ENCODE data around the gene SPNS2. TPM values are rescaled to one million over a fixed set of nuclear protein-coding genes. Genes with fewer than 3 reads are reported as not detected.

SPNS2 gene
- total and polyA plus RNA-seq, 3 donors from 2014 or later, result 6.7 to 11.5 (median 8.0) TPM

GRCh38 chr17:4553669-4554068, 55.0 kb downstream of the SPNS2 start:
- Histone ChIP-seq H3K27me3 (no peaks in the 10 kb centered on the region), H3K9me3 (no peaks in the 10 kb centered on the region), H3K4me1 (peaks cover 18% of the 10 kb centered on the region), H3K27ac (no peak overlapping the region), H3K4me3 (no peak overlapping the region), H3K36me3 (ENCODE audit: low read depth, missing control alignments) (no peaks in the 10 kb centered on the region)
- no peak for DNase-seq
- WGBS, 2 donors, result 71 to 86% methylated on average over 6 to 9 of the region's 9 CpGs
- no peak for TF ChIP-seq CTCF (IDR thresholded peaks at IDR 0.05)
- TF ChIP-seq POLR2A (IDR thresholded peaks at IDR 0.05), result no peak
- intact Hi-C loops (cut with DNase I; ENCODE audit: low total_unique reads), result no loop called here

- Histone ChIP-seq H3K4me1 (peaks cover 18% of the 10 kb centered on the region), H3K36me3 (ENCODE audit: low read depth, missing control alignments) (no peaks in the 10 kb centered on the region), H3K4me3 (peak overlapping the region; percentile 66 to 86), H3K27ac (no peak overlapping the region), H3K9me3 (no peaks in the 10 kb centered on the region), H3K27me3 (no peaks in the 10 kb centered on the region)
- intact Hi-C loops (cut with DNase I; ENCODE audit: low total_unique reads), result no loop called here
- TF ChIP-seq CTCF (IDR thresholded peaks at IDR 0.05) (no peak), POLR2A (IDR thresholded peaks at IDR 0.05) (no peak)
- DNase-seq, result no peak
- WGBS, 2 donors, result 6 to 14% methylated on average over 11 to 18 of the region's 18 CpGs
Measured at GRCh38 chr17:4554441-4554996, 55.8 kb downstream of the SPNS2 start.

GRCh38 chr17:4554997-4555799, 56.5 kb downstream of the SPNS2 start, which contains the start of gene MYBBP1A:
Gene MYBBP1A (minus strand): TSS chr17:4555384. CDS start chr17:4555324, 60 bp downstream.
- H3K27ac ChIP-seq, result peak within 1 kb of the TSS; percentile 72 to 80
- H3K4me3 ChIP-seq, result peak within 1 kb of the TSS; percentile 66 to 86
- WGBS, 2 donors, result 0 to 1% methylated on average over 42 to 66 of the region's 69 CpGs
- peaks cover 22% of the 10 kb centered on the region for H3K4me1 ChIP-seq
- peak; percentile 98 for DNase-seq
- H3K27me3 ChIP-seq, result no peaks in the 10 kb centered on the region
- intact Hi-C loops (cut with DNase I; ENCODE audit: low total_unique reads), result no loop called here
- H3K9me3 ChIP-seq, result no peaks in the 10 kb centered on the region
- H3K36me3 ChIP-seq (ENCODE audit: low read depth, missing control alignments), result no peaks in the 10 kb centered on the region
- TF ChIP-seq POLR2A (IDR thresholded peaks at IDR 0.05) (peak; percentile 27), CTCF (IDR thresholded peaks at IDR 0.05) (no peak)

- H3K27me3 ChIP-seq, result no peaks in the 10 kb centered on the region
- H3K4me1 ChIP-seq, result peaks cover 29% of the 10 kb centered on the region
- TF ChIP-seq POLR2A (IDR thresholded peaks at IDR 0.05) (no peak), CTCF (IDR thresholded peaks at IDR 0.05) (no peak)
- peak overlapping the region; percentile 66 to 86 for H3K4me3 ChIP-seq
- intact Hi-C loops (cut with DNase I; ENCODE audit: low total_unique reads), result no loop called here
- 35 to 46% methylated on average over 17 of the region's 17 CpGs for WGBS, 2 donors
- no peak for DNase-seq
- H3K36me3 ChIP-seq (ENCODE audit: low read depth, missing control alignments), result no peaks in the 10 kb centered on the region
- no peaks in the 10 kb centered on the region for H3K9me3 ChIP-seq
- H3K27ac ChIP-seq, result peak overlapping the region; percentile 72 to 80
Measured at GRCh38 chr17:4555873-4556759, 57.4 kb downstream of the SPNS2 start.
